NCI-H1092 (cell line): ENCODE measurements around the gene ADGRV1.
"Not testable (repeated sequence)": the region's sequence is repeated elsewhere in the genome, so short reads cannot be mapped to it uniquely, and the experiment has no call there.

Experiments used
- DNase-seq: peaks from one replicate; lab custom pipeline; 2025; lab: John Stamatoyannopoulos, UW

Gene ADGRV1

GRCh38 chr5:90593083-90593482 lies 34.5 kb downstream of the ADGRV1 start:
- not testable (repeated sequence) for DNase-seq

- not testable (repeated sequence) for DNase-seq
Observed at GRCh38 chr5:90595766-90596165, 37.2 kb downstream of the ADGRV1 start.

GRCh38 chr5:90598293-90598692 lies 39.7 kb downstream of the ADGRV1 start:
- DNase-seq: no peak

- DNase-seq: not testable (repeated sequence)
Observed at GRCh38 chr5:90600307-90600706, 41.7 kb downstream of the ADGRV1 start.

GRCh38 chr5:90601468-90601867 lies 42.9 kb downstream of the ADGRV1 start:
- DNase-seq: no peak

GRCh38 chr5:90602681-90603080 lies 44.1 kb downstream of the ADGRV1 start:
- no peak for DNase-seq

- DNase-seq: no peak
Observed at GRCh38 chr5:90606539-90606938, 47.9 kb downstream of the ADGRV1 start.

- no peak for DNase-seq
Observed at GRCh38 chr5:90612919-90613318, 54.3 kb downstream of the ADGRV1 start.

- DNase-seq: no peak
Observed at GRCh38 chr5:90613459-90613858, 54.9 kb downstream of the ADGRV1 start.

- DNase-seq: no peak
Observed at GRCh38 chr5:90613918-90614504, 55.4 kb downstream of the ADGRV1 start.

GRCh38 chr5:90615355-90615754 lies 56.8 kb downstream of the ADGRV1 start:
- DNase-seq: no peak

GRCh38 chr5:90618071-90618470 lies 59.5 kb downstream of the ADGRV1 start:
- no peak for DNase-seq

- DNase-seq: not testable (repeated sequence)
Observed at GRCh38 chr5:90619762-90620161, 61.2 kb downstream of the ADGRV1 start.

- DNase-seq: no peak
Observed at GRCh38 chr5:90621848-90622247, 63.3 kb downstream of the ADGRV1 start.

GRCh38 chr5:90626493-90626892 lies 67.9 kb downstream of the ADGRV1 start:
- DNase-seq: no peak

- no peak for DNase-seq
Observed at GRCh38 chr5:90628492-90628891, 69.9 kb downstream of the ADGRV1 start.

GRCh38 chr5:90632791-90633190 lies 74.2 kb downstream of the ADGRV1 start:
- no peak for DNase-seq

GRCh38 chr5:90636948-90637347 lies 78.4 kb downstream of the ADGRV1 start:
- DNase-seq: no peak

GRCh38 chr5:90637731-90638130 lies 79.1 kb downstream of the ADGRV1 start:
- no peak for DNase-seq

- DNase-seq: no peak
Observed at GRCh38 chr5:90638878-90639277, 80.3 kb downstream of the ADGRV1 start.

- DNase-seq: no peak
Observed at GRCh38 chr5:90640484-90641059, 82.0 kb downstream of the ADGRV1 start.

- no peak for DNase-seq
Observed at GRCh38 chr5:90641528-90641927, 82.9 kb downstream of the ADGRV1 start.

- no peak for DNase-seq
Observed at GRCh38 chr5:90642706-90643229, 84.2 kb downstream of the ADGRV1 start.

- no peak for DNase-seq
Observed at GRCh38 chr5:90644132-90644531, 85.5 kb downstream of the ADGRV1 start.
